IMR-90 (cell line): ENCODE measurements around the gene DGKB. TPM values are rescaled to one million over a fixed set of nuclear protein-coding genes. Genes with fewer than 3 reads are reported as not detected.

Experiments
- ATAC-seq: fragments of 200-7000 bp; cut with Tn5 transposase; 2 replicates; pipeline ENCODE4 v1.9.1; 2020; ENCODE audit warnings: low read depth, mild to moderate bottlenecking, moderate library complexity
- BruUV-seq: library from RNA; stranded (reverse); fragments of 400-500 nt; replicated peaks from 2 replicates; lab custom pipeline; 2021; lab: Mats Ljungman, UMichigan
- CTCF ChIA-PET: fragments of 300-600 bp; formaldehyde crosslinking; extraction: SDS; loops from one replicate; lab custom pipeline; 2021; ENCODE audit warnings: antibody characterized with exemption; lab: Yijun Ruan, JAX
- POLR2A ChIA-PET: fragments of 300-600 bp; sonication (Branson Sonifier 250); formaldehyde crosslinking; loops from one replicate; lab custom pipeline; 2022; ENCODE audit warnings: antibody characterized with exemption; ENCODE audit not compliant: unreplicated experiment; lab: Charles Lee
- DNase-seq: peaks from one replicate; pipeline ENCODE4 v3.0.0; 2013
- H2AFZ ChIP-seq: replicated peaks from 2 replicates; pipeline ENCODE3; 2013; ENCODE audit warnings: low read length, mild to moderate bottlenecking; ENCODE audit not compliant: poor library complexity
- H2AK5ac ChIP-seq: 2 replicates; pipeline ENCODE4 v1.6.1; 2013; ENCODE audit warnings: low read depth, low read length, inconsistent platforms
- H2AK9ac ChIP-seq: replicated peaks from 2 replicates; pipeline ENCODE3; 2013; ENCODE audit warnings: mild to moderate bottlenecking, low read depth, low read length, moderate library complexity; ENCODE audit not compliant: poor library complexity
- H2BK120ac ChIP-seq: 2 replicates; pipeline ENCODE4 v1.6.1; 2013; ENCODE audit warnings: low read depth, low read length, inconsistent platforms
- H2BK15ac ChIP-seq: 3 replicates; pipeline ENCODE4 v1.6.1; 2013; ENCODE audit warnings: low read depth, low read length, inconsistent platforms
- H2BK20ac ChIP-seq: 2 replicates; pipeline ENCODE4 v1.6.1; 2013; ENCODE audit warnings: low read depth, mild to moderate bottlenecking, inconsistent platforms, low read length, moderate library complexity
- H2BK5ac ChIP-seq: 2 replicates; pipeline ENCODE4 v1.6.1; 2013; ENCODE audit warnings: mild to moderate bottlenecking, low read depth, low read length, inconsistent platforms; ENCODE audit not compliant: poor library complexity, severe bottlenecking
- H3K14ac ChIP-seq: replicated peaks from 2 replicates; pipeline ENCODE4 v1.6.1; 2013; ENCODE audit warnings: low read depth, low read length, inconsistent platforms
- H3K18ac ChIP-seq: 2 replicates; pipeline ENCODE4 v1.6.1; 2013; ENCODE audit warnings: low read depth, low read length, control low read depth
- H3K23ac ChIP-seq: 2 replicates; pipeline ENCODE4 v1.6.1; 2013; ENCODE audit warnings: low read depth, low read length, inconsistent platforms
- H3K27ac ChIP-seq: 2 replicates; pipeline ENCODE4 v1.5.1; 2013; ENCODE audit warnings: mild to moderate bottlenecking, control low read depth, low read length; ENCODE audit not compliant: insufficient read depth
- H3K27me3 ChIP-seq: 2 replicates; pipeline ENCODE4 v1.6.1; 2013; ENCODE audit warnings: low read length; ENCODE audit not compliant: control insufficient read depth, insufficient read depth
- H3K36me3 ChIP-seq: 2 replicates; pipeline ENCODE4 v1.6.1; 2013; ENCODE audit warnings: low read length, mixed read lengths; ENCODE audit not compliant: control insufficient read depth, insufficient read depth
- H3K4ac ChIP-seq: 2 replicates; pipeline ENCODE4 v1.6.1; 2013; ENCODE audit warnings: low read depth, low read length, inconsistent platforms
- H3K4me1 ChIP-seq: 2 replicates; pipeline ENCODE4 v1.6.1; 2013; ENCODE audit warnings: low read length, mixed read lengths; ENCODE audit not compliant: control insufficient read depth, insufficient read depth
- H3K4me2 ChIP-seq: 2 replicates; pipeline ENCODE4 v1.6.1; 2013; ENCODE audit warnings: low read depth, mild to moderate bottlenecking, control low read depth, low read length, moderate library complexity
- H3K4me3 ChIP-seq: 2 replicates; pipeline ENCODE4 v1.5.1; 2013; ENCODE audit warnings: low read depth, mild to moderate bottlenecking, control low read depth, low read length, moderate library complexity; ENCODE audit not compliant: insufficient read depth
- H3K56ac ChIP-seq: 2 replicates; pipeline ENCODE4 v1.6.1; 2013; ENCODE audit warnings: low read length, inconsistent platforms; ENCODE audit not compliant: insufficient read depth; ENCODE audit errors: extremely low read depth
- H3K79me1 ChIP-seq, 2 experiments: 2 replicates each; pipeline ENCODE4 v1.6.1; 2013; ENCODE audit warnings: low read length in 2 of 2, inconsistent platforms in 1 of 2, low read depth in 1 of 2
- H3K9ac ChIP-seq: 2 replicates; pipeline ENCODE4 v1.6.1; 2013; ENCODE audit warnings: low read depth, low read length, control low read depth
- H3K9me1 ChIP-seq: 2 replicates; pipeline ENCODE4 v1.6.1; 2013; ENCODE audit warnings: low read length, inconsistent platforms; ENCODE audit not compliant: insufficient read depth
- H3K9me3 ChIP-seq: 2 replicates; pipeline ENCODE4 v1.6.1; 2013; ENCODE audit warnings: low read length; ENCODE audit not compliant: control insufficient read depth, insufficient read depth
- H4K20me1 ChIP-seq: 2 replicates; pipeline ENCODE4 v1.6.1; 2013; ENCODE audit warnings: low read length, inconsistent platforms; ENCODE audit not compliant: insufficient read depth
- H4K5ac ChIP-seq: 2 replicates; pipeline ENCODE4 v1.6.1; 2013; ENCODE audit warnings: mild to moderate bottlenecking, low read depth, low read length, control low read depth
- H4K8ac ChIP-seq, 2 experiments: 2 replicates each; pipeline ENCODE4 v1.6.1; 2013; ENCODE audit warnings: low read depth in 2 of 2, low read length in 2 of 2, control low read depth in 1 of 2, inconsistent platforms in 1 of 2
- H4K91ac ChIP-seq: 2 replicates; pipeline ENCODE4 v1.6.1; 2013; ENCODE audit warnings: low read depth, low read length, inconsistent platforms; ENCODE audit not compliant: insufficient read depth
- BHLHE40 ChIP-seq: fragments of 150-350 bp; IDR thresholded peaks from 2 replicates; pipeline ENCODE4 v1.6.1; 2016; ENCODE audit warnings: mild to moderate bottlenecking, low read depth, low read length
- CEBPB ChIP-seq: IDR thresholded peaks from 2 replicates; pipeline ENCODE4 v1.6.1; 2012; ENCODE audit warnings: low read depth, low read length, improper control_type of control experiment
- CHD1 ChIP-seq: IDR thresholded peaks from 2 replicates; pipeline ENCODE4 v1.6.1; 2012; ENCODE audit warnings: low read depth, low read length, improper control_type of control experiment
- FOS ChIP-seq: fragments of 150-350 bp; IDR thresholded peaks from 2 replicates; pipeline ENCODE4 v1.6.1; 2016; ENCODE audit warnings: low read depth, low read length
- MAFK ChIP-seq: IDR thresholded peaks from 2 replicates; pipeline ENCODE4 v1.6.1; 2012; ENCODE audit warnings: low read depth, low read length, improper control_type of control experiment
- MAZ ChIP-seq: IDR thresholded peaks from 2 replicates; pipeline ENCODE4 v1.6.1; 2012; ENCODE audit warnings: low read depth, mild to moderate bottlenecking, low read length, improper control_type of control experiment, moderate library complexity, borderline replicate concordance
- MXI1 ChIP-seq: IDR thresholded peaks from 2 replicates; pipeline ENCODE4 v1.6.1; 2012; ENCODE audit warnings: low read depth, mild to moderate bottlenecking, low read length, moderate library complexity, borderline replicate concordance
- NFE2L2 ChIP-seq: fragments of 150-350 bp; IDR thresholded peaks from 2 replicates; pipeline ENCODE4 v1.6.1; 2016; ENCODE audit warnings: low read depth, mild to moderate bottlenecking, low read length
- POLR2A ChIP-seq: IDR thresholded peaks from 2 replicates; pipeline ENCODE4 v1.6.1; 2012; ENCODE audit warnings: mild to moderate bottlenecking, low read depth, low read length
- RAD21 ChIP-seq: IDR thresholded peaks from 2 replicates; pipeline ENCODE4 v1.6.1; 2012; ENCODE audit warnings: low read length, improper control_type of control experiment
- RCOR1 ChIP-seq: IDR thresholded peaks from 2 replicates; pipeline ENCODE4 v1.6.1; 2012; ENCODE audit warnings: mild to moderate bottlenecking, low read length, improper control_type of control experiment; ENCODE audit not compliant: insufficient replicate concordance
- RFX5 ChIP-seq: IDR thresholded peaks from 2 replicates; pipeline ENCODE4 v1.8.0; 2012; ENCODE audit warnings: low read depth, mild to moderate bottlenecking, low read length, moderate library complexity
- SMC3 ChIP-seq: fragments of 150-350 bp; IDR thresholded peaks from 2 replicates; pipeline ENCODE4 v1.6.1; 2016; ENCODE audit warnings: low read depth, mild to moderate bottlenecking, antibody characterized with exemption, low read length, moderate library complexity
- WGBS, 2 experiments: methylation state at CpG; one replicate each; pipeline versions ENCODE4 v1.1.5 to v1.1.7; 2013; ENCODE audit warnings: missing lambda C conversion rate in 2 of 2; ENCODE audit not compliant: insufficient read length in 1 of 2; ENCODE audit errors: extremely low coverage in 2 of 2; 5-methylcytosine and 5-hydroxymethylcytosine counted together
- dilution Hi-C: fragments of 300-500 bp; cut with HindIII; formaldehyde crosslinking; loops from one replicate; pipeline ENCODE4 v1.14.3; 2018; ENCODE audit warnings: low sequenced_read_pairs; ENCODE audit not compliant: unreplicated experiment
- in situ Hi-C: fragments of 300-500 bp; cut with MboI; formaldehyde crosslinking; loops from 3 replicates; pipeline ENCODE4 v1.14.3; 2019; ENCODE audit warnings: low sequenced_read_pairs, inconsistent platforms, mixed read lengths
- intact Hi-C: fragments of 100-400 bp; cut with micrococcal nuclease; formaldehyde crosslinking; loops from 2 replicates; pipeline ENCODE4 v1.10.0; 2022
- polyA plus RNA-seq, 3 experiments: library from polyadenylated mRNA; depleted of rRNA; stranded (reverse); fragments of >200 nt; gene quantifications; 2 replicates each; pipeline ENCODE4 v1.2.3, GENCODE V29; 2012; ENCODE audit warnings: low replicate concordance in 1 of 3
- total RNA-seq: library from RNA; depleted of rRNA; stranded (reverse); fragments of >200 nt; gene quantifications from 2 replicates; pipeline ENCODE4 v1.2.3, GENCODE V29; 2012
- TF ChIP-seq, protein P1 (sequence below): conservative IDR thresholded peaks from 2 replicates; pipeline ENCODE4 v1.5.1; 2012; ENCODE audit warnings: mild to moderate bottlenecking, low read depth, low read length, improper control_type of control experiment
- TF ChIP-seq, protein P2 (sequence below): fragments of 150-350 bp; IDR thresholded peaks from 2 replicates; pipeline ENCODE4 v1.6.1; 2017; ENCODE audit warnings: mild to moderate bottlenecking, antibody characterized with exemption, low read length, low read depth
- TF ChIP-seq, protein P3 (sequence below): fragments of 150-350 bp; IDR thresholded peaks from 2 replicates; pipeline ENCODE4 v1.6.1; 2016; ENCODE audit warnings: low read depth, mild to moderate bottlenecking, low read length, moderate library complexity, borderline replicate concordance

Gene DGKB
- total and polyA plus RNA-seq, 2 of the 4 experiments (the other 2 are of a cell fraction): not detected

DNA sequence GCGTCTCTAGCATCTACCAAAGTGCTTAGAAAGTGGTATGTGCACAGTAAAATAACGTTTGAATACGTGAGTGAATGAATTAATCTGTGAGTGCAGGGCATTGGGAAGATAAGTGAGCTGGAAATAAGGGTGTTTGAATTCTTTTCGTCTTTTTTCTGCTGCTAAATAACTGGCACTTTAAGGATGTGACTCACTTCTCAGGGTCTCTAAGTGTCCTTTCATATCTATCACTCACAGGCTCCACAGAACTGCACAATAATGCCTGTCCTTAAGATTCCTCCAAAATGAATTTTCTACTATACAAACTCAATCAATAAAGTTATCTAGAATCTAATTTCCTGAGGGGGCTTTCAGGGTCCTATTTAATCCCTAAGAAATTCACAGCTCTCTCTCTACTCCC, 3.2 kb upstream of the DGKB start:
- TF ChIP-seq POLR2A (no peak), MAZ (no peak), FOS (no peak), CEBPB (no peak), NFE2L2 (no peak), CHD1 (no peak), RAD21 (no peak), SMC3 (no peak), MXI1 (no peak), RCOR1 (no peak), RFX5 (no peak), MAFK (no peak), BHLHE40 (no peak)
- TF ChIP-seq, protein P1, sequence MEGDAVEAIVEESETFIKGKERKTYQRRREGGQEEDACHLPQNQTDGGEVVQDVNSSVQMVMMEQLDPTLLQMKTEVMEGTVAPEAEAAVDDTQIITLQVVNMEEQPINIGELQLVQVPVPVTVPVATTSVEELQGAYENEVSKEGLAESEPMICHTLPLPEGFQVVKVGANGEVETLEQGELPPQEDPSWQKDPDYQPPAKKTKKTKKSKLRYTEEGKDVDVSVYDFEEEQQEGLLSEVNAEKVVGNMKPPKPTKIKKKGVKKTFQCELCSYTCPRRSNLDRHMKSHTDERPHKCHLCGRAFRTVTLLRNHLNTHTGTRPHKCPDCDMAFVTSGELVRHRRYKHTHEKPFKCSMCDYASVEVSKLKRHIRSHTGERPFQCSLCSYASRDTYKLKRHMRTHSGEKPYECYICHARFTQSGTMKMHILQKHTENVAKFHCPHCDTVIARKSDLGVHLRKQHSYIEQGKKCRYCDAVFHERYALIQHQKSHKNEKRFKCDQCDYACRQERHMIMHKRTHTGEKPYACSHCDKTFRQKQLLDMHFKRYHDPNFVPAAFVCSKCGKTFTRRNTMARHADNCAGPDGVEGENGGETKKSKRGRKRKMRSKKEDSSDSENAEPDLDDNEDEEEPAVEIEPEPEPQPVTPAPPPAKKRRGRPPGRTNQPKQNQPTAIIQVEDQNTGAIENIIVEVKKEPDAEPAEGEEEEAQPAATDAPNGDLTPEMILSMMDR: no peak
- TF ChIP-seq, protein P2, sequence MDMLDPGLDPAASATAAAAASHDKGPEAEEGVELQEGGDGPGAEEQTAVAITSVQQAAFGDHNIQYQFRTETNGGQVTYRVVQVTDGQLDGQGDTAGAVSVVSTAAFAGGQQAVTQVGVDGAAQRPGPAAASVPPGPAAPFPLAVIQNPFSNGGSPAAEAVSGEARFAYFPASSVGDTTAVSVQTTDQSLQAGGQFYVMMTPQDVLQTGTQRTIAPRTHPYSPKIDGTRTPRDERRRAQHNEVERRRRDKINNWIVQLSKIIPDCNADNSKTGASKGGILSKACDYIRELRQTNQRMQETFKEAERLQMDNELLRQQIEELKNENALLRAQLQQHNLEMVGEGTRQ: no peak
- TF ChIP-seq, protein P3, sequence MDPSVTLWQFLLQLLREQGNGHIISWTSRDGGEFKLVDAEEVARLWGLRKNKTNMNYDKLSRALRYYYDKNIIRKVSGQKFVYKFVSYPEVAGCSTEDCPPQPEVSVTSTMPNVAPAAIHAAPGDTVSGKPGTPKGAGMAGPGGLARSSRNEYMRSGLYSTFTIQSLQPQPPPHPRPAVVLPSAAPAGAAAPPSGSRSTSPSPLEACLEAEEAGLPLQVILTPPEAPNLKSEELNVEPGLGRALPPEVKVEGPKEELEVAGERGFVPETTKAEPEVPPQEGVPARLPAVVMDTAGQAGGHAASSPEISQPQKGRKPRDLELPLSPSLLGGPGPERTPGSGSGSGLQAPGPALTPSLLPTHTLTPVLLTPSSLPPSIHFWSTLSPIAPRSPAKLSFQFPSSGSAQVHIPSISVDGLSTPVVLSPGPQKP: no peak
- Histone ChIP-seq H3K9me1 (no peaks in the 10 kb centered on the region), H3K27me3 (no peaks in the 10 kb centered on the region), H3K9ac (no peak overlapping the region), H2AK5ac (no peak overlapping the region), H3K4ac (no peak overlapping the region), H2BK20ac (no peak overlapping the region), H3K27ac (no peak overlapping the region), H2BK15ac (no peak overlapping the region), H2AK9ac (no peak overlapping the region), H4K91ac (no peak overlapping the region), H4K20me1 (no peaks in the 10 kb centered on the region), H3K79me1 (no peaks in the 10 kb centered on the region), H3K14ac (no peak overlapping the region), H4K5ac (no peak overlapping the region), H3K4me1 (no peaks in the 10 kb centered on the region), H3K56ac (no peak overlapping the region), H3K18ac (no peak overlapping the region), H4K8ac (no peak overlapping the region), H2BK5ac (no peak overlapping the region), H2AFZ (no peak overlapping the region), H3K4me3 (no peak overlapping the region), H3K36me3 (no peaks in the 10 kb centered on the region), H3K23ac (no peak overlapping the region), H3K4me2 (no peak overlapping the region), H3K9me3 (no peaks in the 10 kb centered on the region), H2BK120ac (no peak overlapping the region)
- DNase-seq: no peak
- ATAC-seq: no peak
- ChIA-PET POLR2A (no interaction called here), CTCF (no interaction called here)
- dilution Hi-C loops: no loop called here
- WGBS, 2 experiments: 0% methylated on average over 1 of the region's 4 CpGs; no CpG with 5 or more reads in 1 of the 2 experiments
- in situ Hi-C loops: no loop called here
- intact Hi-C loops: no loop called here
- BruUV-seq: no TSS peak
